H7 (cell line): ENCODE results near the gene TMEM119. TPM values are rescaled to one million over a fixed set of nuclear protein-coding genes. Genes with fewer than 3 reads are reported as not detected.

Experiments
- DNase-seq: peaks from one replicate; pipeline ENCODE4 v3.0.0; 2012
- H3K27me3 ChIP-seq: 2 replicates; pipeline ENCODE4 v1.6.0; 2011; ENCODE audit warnings: mild to moderate bottlenecking, low read length; ENCODE audit not compliant: control insufficient read depth, insufficient read depth
- H3K36me3 ChIP-seq: replicated peaks from 2 replicates; pipeline ENCODE4 v1.5.1; 2011; ENCODE audit warnings: low read length; ENCODE audit not compliant: control insufficient read depth, insufficient read depth
- H3K4me3 ChIP-seq: 2 replicates; pipeline ENCODE4 v1.5.1; 2011; ENCODE audit warnings: low read depth, mild to moderate bottlenecking, control low read depth, low read length, moderate library complexity; ENCODE audit not compliant: insufficient read depth
- total RNA-seq: library from RNA; depleted of rRNA; stranded (reverse); fragments of >200 nt; shearing (Covaris generic); gene quantifications from 2 replicates; pipeline ENCODE4 v1.2.3, GENCODE V29; 2014; rRNA removed

Gene TMEM119
- total RNA-seq, 1 experiment from 2014 or later = 0.24 TPM

DNA sequence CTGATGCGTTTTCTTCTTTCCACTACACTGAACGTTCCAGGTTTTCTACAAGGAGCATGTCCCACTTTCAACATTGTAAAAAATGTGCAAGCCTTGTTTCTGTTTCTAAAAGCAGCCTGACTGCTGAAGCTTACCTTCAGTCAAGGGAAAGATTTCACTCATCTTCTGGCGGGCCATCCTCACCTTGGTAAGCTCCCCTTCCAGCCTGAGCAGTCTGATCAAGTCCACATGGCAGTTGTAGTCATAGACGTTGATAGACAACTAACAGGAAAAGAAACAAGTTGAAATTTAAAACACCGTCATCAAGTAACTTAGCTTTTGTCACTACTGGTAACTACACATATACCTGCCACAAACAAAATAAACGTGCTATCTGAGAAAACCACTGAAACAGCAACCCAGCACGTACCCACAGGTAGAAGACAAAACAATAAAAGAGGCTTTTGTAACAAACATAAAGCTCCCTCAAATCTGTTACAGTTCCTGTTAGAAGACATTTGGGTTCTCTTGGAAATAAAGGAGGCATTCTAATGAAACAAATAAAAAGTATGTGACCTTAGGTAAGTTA lies 48.8 kb downstream of the TMEM119 start:
- Histone ChIP-seq H3K27me3 (no peaks in the 10 kb centered on the region), H3K4me3 (no peak overlapping the region), H3K36me3 (peaks cover 23% of the 10 kb centered on the region)
- DNase-seq = no peak

GRCh38 chr12:108547686-108548085 lies 50.2 kb downstream of the TMEM119 start:
- DNase-seq = no peak
- Histone ChIP-seq H3K27me3 (no peaks in the 10 kb centered on the region), H3K4me3 (no peak overlapping the region), H3K36me3 (peaks cover 34% of the 10 kb centered on the region)

- DNase-seq = no peak
- Histone ChIP-seq H3K27me3 (no peaks in the 10 kb centered on the region), H3K36me3 (peaks cover 33% of the 10 kb centered on the region), H3K4me3 (no peak overlapping the region)
These were observed 54.2 kb downstream of the TMEM119 start for GRCh38 chr12:108543652-108544051.

DNA sequence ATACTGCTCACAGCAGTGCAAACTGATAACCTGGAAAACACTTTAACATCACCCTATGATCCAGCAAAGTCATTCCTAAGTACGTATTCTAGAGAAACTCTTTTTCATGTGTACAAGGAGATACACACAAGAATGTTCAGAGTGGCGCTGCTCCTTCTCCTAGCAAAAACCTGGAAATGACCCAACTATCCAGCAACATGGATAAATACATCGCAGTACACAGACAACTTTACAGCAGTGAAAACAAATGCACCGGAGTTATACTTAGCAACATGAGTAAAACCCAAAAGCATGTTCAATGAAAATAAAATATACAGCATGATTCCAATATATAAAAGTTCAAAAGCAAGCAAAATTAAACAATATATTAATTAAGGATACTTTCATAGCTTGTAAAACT lies 55.6 kb downstream of the TMEM119 start:
- peaks cover 28% of the 10 kb centered on the region for H3K36me3 ChIP-seq
- DNase-seq = no peak

More for the DNA sequence above, 55.6 kb downstream of the TMEM119 start:
- H3K4me3 ChIP-seq = no peak overlapping the region
- H3K27me3 ChIP-seq = no peaks in the 10 kb centered on the region

Other genes starting within 250 kb of the TMEM119 start
- gene FICD, start 82.8 kb downstream of the TMEM119 start, total RNA-seq = 4.4 and 5.7 TPM in 2 replicates
- gene SART3, start 36.9 kb downstream of the TMEM119 start, total RNA-seq = 89.7 and 124 TPM in 2 replicates
- 89.3 and 97.3 TPM in 2 replicates for gene ISCU, start 35.5 kb downstream of the TMEM119 start, total RNA-seq
- gene SELPLG, start 35.8 kb upstream of the TMEM119 start, total RNA-seq = 0.10 and 0.15 TPM in 2 replicates
- 52.2 and 55.5 TPM in 2 replicates for gene CORO1C, start 133.4 kb upstream of the TMEM119 start, total RNA-seq